Fibroblast of lung (primary cell): ENCODE data around the gene PGAP1. TPM values are rescaled to one million over a fixed set of nuclear protein-coding genes. Genes with fewer than 3 reads are reported as not detected.

Experiments
- DNase-seq, 2 donors: peaks; one replicate each; pipeline versions ENCODE4 v3.0.0 to v3.0.0-alpha.2; 2010; ENCODE audit warnings: low read depth in 2 of 2
- H2AFZ ChIP-seq: 2 replicates; pipeline ENCODE4 v1.5.1; 2012; ENCODE audit warnings: low read length, control low read depth, inconsistent platforms
- H3K27ac ChIP-seq: 2 replicates; pipeline ENCODE4 v1.5.1; 2011; ENCODE audit warnings: low read length, control low read depth; ENCODE audit not compliant: insufficient read depth
- H3K27me3 ChIP-seq: 2 replicates; pipeline ENCODE4 v1.5.1; 2011; ENCODE audit warnings: mild to moderate bottlenecking, low read length; ENCODE audit not compliant: control insufficient read depth, insufficient read depth
- H3K36me3 ChIP-seq: 2 replicates; pipeline ENCODE4 v1.5.1; 2011; ENCODE audit warnings: low read length; ENCODE audit not compliant: control insufficient read depth, insufficient read depth
- H3K4me1 ChIP-seq: 2 replicates; pipeline ENCODE4 v1.5.1; 2011; ENCODE audit warnings: low read length; ENCODE audit not compliant: control insufficient read depth, insufficient read depth; ENCODE audit errors: extremely low read depth
- H3K4me2 ChIP-seq: 2 replicates; pipeline ENCODE4 v1.5.1; 2011; ENCODE audit warnings: low read length, control low read depth; ENCODE audit not compliant: insufficient read depth; ENCODE audit errors: extremely low read depth
- H3K4me3 ChIP-seq, 4 experiments: fragments of 200-600 bp in 1 of 4; sonication (generic) in 1 of 4; replicated peaks in 1 of 4; 2 replicates each; pipeline ENCODE4 v1.5.1; 2011 to 2016; ENCODE audit warnings: low read length in 4 of 4, low read depth in 3 of 4, mild to moderate bottlenecking in 3 of 4, control low read depth in 2 of 4, inconsistent platforms in 1 of 4, mixed read lengths in 1 of 4; ENCODE audit not compliant: insufficient read depth in 1 of 4; ENCODE audit errors: control extremely low read depth in 1 of 4
- H3K79me2 ChIP-seq: 2 replicates; pipeline ENCODE4 v1.5.1; 2012; ENCODE audit warnings: mild to moderate bottlenecking, low read length, inconsistent platforms; ENCODE audit not compliant: control insufficient read depth, insufficient read depth
- H3K9ac ChIP-seq: 2 replicates; pipeline ENCODE4 v1.5.1; 2011; ENCODE audit warnings: mild to moderate bottlenecking, low read length, control low read depth; ENCODE audit not compliant: insufficient read depth
- H3K9me3 ChIP-seq: 2 replicates; pipeline ENCODE4 v1.5.1; 2012; ENCODE audit warnings: low read depth, low read length; ENCODE audit not compliant: control insufficient read depth, insufficient read depth
- H4K20me1 ChIP-seq: 2 replicates; pipeline ENCODE4 v1.5.1; 2011; ENCODE audit warnings: low read length; ENCODE audit not compliant: control insufficient read depth, insufficient read depth; ENCODE audit errors: extremely low read depth
- CTCF ChIP-seq, 2 donors: IDR thresholded peaks in 1 of 2; conservative IDR thresholded peaks in 1 of 2; 1 replicate in 1 of 2; 2 replicates in 1 of 2; pipeline ENCODE4 v1.5.1; 2011 to 2012; ENCODE audit warnings: low read length in 2 of 2, control low read depth in 1 of 2, inconsistent platforms in 1 of 2, low read depth in 1 of 2, mild to moderate bottlenecking in 1 of 2
- EZH2 ChIP-seq: IDR thresholded peaks from 2 replicates; pipeline ENCODE4 v1.5.1; 2012; ENCODE audit warnings: low read length, control low read depth, mild to moderate bottlenecking; ENCODE audit errors: missing control alignments
- polyA minus RNA-seq: library from RNA; depleted of rRNA, polyadenylated mRNA; stranded (reverse); fragments of >200 nt; gene quantifications from 2 replicates; pipeline ENCODE4 v1.2.3, GENCODE V29; 2011; ENCODE audit warnings: low replicate concordance
- polyA plus RNA-seq, 2 donors: library from polyadenylated mRNA; depleted of rRNA in 1 of 2; stranded (reverse) in 1 of 2; unstranded in 1 of 2; fragments of >200 nt; gene quantifications; 2 replicates each; pipeline ENCODE4 v1.2.1, GENCODE V29; 2011 to 2012; ENCODE audit warnings: missing spikeins in 1 of 2
- total RNA-seq: library from RNA; depleted of rRNA; stranded (reverse); fragments of >200 nt; gene quantifications from 2 replicates; pipeline ENCODE4 v1.2.1, GENCODE V29; 2014

The PGAP1 gene
- total RNA-seq (8.2 and 12.1 TPM in 2 replicates), polyA plus RNA-seq (4.3 and 7.0 TPM in 2 replicates), polyA minus RNA-seq (3.8 and 3.9 TPM in 2 replicates)
- 2.0 and 4.3 TPM in 2 replicates for polyA plus RNA-seq (2012)

- peak within 1 kb of the TSS; percentile 100 for H3K4me2 ChIP-seq
These were observed at the start of gene PGAP1 for GRCh38 chr2:196926562-196927375. Gene PGAP1 (minus strand): TSS chr2:196926707. CDS start chr2:196926616, 91 bp downstream.

GRCh38 chr2:196974970-196975369 is 48.5 kb upstream of the PGAP1 start:
- H3K27ac ChIP-seq: no peak overlapping the region
- no peaks in the 10 kb centered on the region for H3K9me3 ChIP-seq
- no peaks in the 10 kb centered on the region for H3K4me1 ChIP-seq
- TF ChIP-seq EZH2: no peak
- no peak for TF ChIP-seq CTCF (conservative IDR thresholded peaks at IDR 0.05 in 1 of 2, IDR thresholded peaks at IDR 0.05 in 1 of 2; ENCODE audit: low read depth in 1 of 2, low read length in 2 of 2)
- H3K9ac ChIP-seq: no peak overlapping the region
- no peak for DNase-seq
- no peak overlapping the region for H2AFZ ChIP-seq
- H3K79me2 ChIP-seq: no peaks in the 10 kb centered on the region
- no peaks in the 10 kb centered on the region for H4K20me1 ChIP-seq
- no peaks in the 10 kb centered on the region for H3K27me3 ChIP-seq
- no peak overlapping the region for H3K4me3 ChIP-seq
- no peaks in the 10 kb centered on the region for H3K36me3 ChIP-seq
- no peak overlapping the region for H3K4me2 ChIP-seq

More at GRCh38 chr2:196926562-196927375, at the start of gene PGAP1:
- TF ChIP-seq EZH2: no peak
- TF ChIP-seq CTCF (conservative IDR thresholded peaks at IDR 0.05 in 1 of 2, IDR thresholded peaks at IDR 0.05 in 1 of 2; ENCODE audit: low read depth in 1 of 2, low read length in 2 of 2): no peak
- Histone ChIP-seq H3K27ac (peak within 1 kb of the TSS; percentile 92), H3K9ac (peak within 1 kb of the TSS; percentile 64), H2AFZ (peak within 1 kb of the TSS; percentile 89), H4K20me1 (no peaks in the 10 kb centered on the region), H3K4me3 (peak within 1 kb of the TSS; percentile 72 to 90 (median 82)), H3K9me3 (no peaks in the 10 kb centered on the region), H3K4me1 (peaks cover 2% of the 10 kb centered on the region), H3K27me3 (no peaks in the 10 kb centered on the region), H3K36me3 (no peaks in the 10 kb centered on the region), H3K79me2 (peaks cover 27% of the 10 kb centered on the region)
- DNase-seq: peak; percentile 86 to 92

- no peak overlapping the region for H3K27ac ChIP-seq
- no peak overlapping the region for H2AFZ ChIP-seq
- no peak for DNase-seq
- H3K4me1 ChIP-seq: peaks cover 2% of the 10 kb centered on the region
- no peaks in the 10 kb centered on the region for H3K9me3 ChIP-seq
- no peaks in the 10 kb centered on the region for H4K20me1 ChIP-seq
- H3K9ac ChIP-seq: no peak overlapping the region
- no peak overlapping the region for H3K4me2 ChIP-seq
- no peaks in the 10 kb centered on the region for H3K27me3 ChIP-seq
- H3K36me3 ChIP-seq: no peaks in the 10 kb centered on the region
- TF ChIP-seq EZH2: no peak
- no peak for TF ChIP-seq CTCF (conservative IDR thresholded peaks at IDR 0.05 in 1 of 2, IDR thresholded peaks at IDR 0.05 in 1 of 2; ENCODE audit: low read depth in 1 of 2, low read length in 2 of 2)
- no peaks in the 10 kb centered on the region for H3K79me2 ChIP-seq
- H3K4me3 ChIP-seq: no peak overlapping the region
These were observed 45.2 kb upstream of the PGAP1 start for GRCh38 chr2:196971574-196972279.
